KMS-11 (cell line): ENCODE results near the gene FOXC2.

Source experiments
- H2AFZ ChIP-seq: fragments of 200-600 bp; sonication (generic); 2 replicates; pipeline ENCODE4 v1.6.1; 2016; ENCODE audit warnings: antibody characterized with exemption, mixed run types, low read depth
- H3K27ac ChIP-seq: fragments of 200-600 bp; sonication (generic); 2 replicates; pipeline ENCODE4 v1.6.1; 2016; ENCODE audit warnings: mild to moderate bottlenecking, mixed run types
- H3K27me3 ChIP-seq: fragments of 200-600 bp; sonication (generic); 2 replicates; pipeline ENCODE4 v1.6.1; 2017; ENCODE audit warnings: mild to moderate bottlenecking, low read depth, mixed run types, moderate library complexity; ENCODE audit not compliant: insufficient read depth
- H3K36me3 ChIP-seq: fragments of 200-600 bp; sonication (generic); 2 replicates; pipeline ENCODE4 v1.6.1; 2017; ENCODE audit warnings: mild to moderate bottlenecking, mixed run types; ENCODE audit not compliant: insufficient read depth
- H3K4me1 ChIP-seq: fragments of 200-600 bp; sonication (generic); 2 replicates; pipeline ENCODE4 v1.6.1; 2016; ENCODE audit warnings: mild to moderate bottlenecking, low read depth, mixed run types; ENCODE audit not compliant: poor library complexity, severe bottlenecking
- H3K4me2 ChIP-seq: fragments of 200-600 bp; sonication (generic); 2 replicates; pipeline ENCODE4 v1.7.0; 2016; ENCODE audit warnings: mild to moderate bottlenecking, mixed run types
- H3K4me3 ChIP-seq: fragments of 200-600 bp; sonication (generic); IDR thresholded peaks from 2 replicates; pipeline ENCODE4 v1.6.1; 2017; ENCODE audit warnings: low read depth, low read length, mixed read lengths; ENCODE audit not compliant: insufficient read depth
- H3K79me2 ChIP-seq: fragments of 200-600 bp; sonication (generic); 2 replicates; pipeline ENCODE4 v1.6.1; 2016; ENCODE audit warnings: low read depth, mixed run types; ENCODE audit not compliant: insufficient read depth
- H3K9ac ChIP-seq: fragments of 200-600 bp; sonication (generic); 2 replicates; pipeline ENCODE4 v1.6.1; 2016; ENCODE audit warnings: mild to moderate bottlenecking, mixed run types
- H4K20me1 ChIP-seq: fragments of 200-600 bp; sonication (generic); 2 replicates; pipeline ENCODE4 v1.6.1; 2016; ENCODE audit warnings: mild to moderate bottlenecking, mixed run types; ENCODE audit not compliant: insufficient read depth
- CTCF ChIP-seq: fragments of 200-600 bp; sonication (generic); conservative IDR thresholded peaks from 2 replicates; pipeline ENCODE4 v1.6.1; 2017; ENCODE audit warnings: low read depth, mild to moderate bottlenecking, antibody characterized with exemption, low read length, moderate library complexity, mixed read lengths

Gene FOXC2

GRCh38 chr16:86554917-86555703, 11.5 kb upstream of the FOXC2 start, which contains the start of gene MTHFSD:
MTHFSD (minus strand) TSS chr16:86555235; CDS start chr16:86555184, 51 bp downstream.
- H3K36me3 ChIP-seq: no peaks in the 10 kb centered on the region
- peaks cover 9% of the 10 kb centered on the region; the same call in 1 of the 2 replicates for H3K79me2 ChIP-seq
- H2AFZ ChIP-seq: peak within 1 kb of the TSS; percentile 88
- peaks cover 10% of the 10 kb centered on the region; the same call in 1 of the 2 replicates for H3K27me3 ChIP-seq
- no peak for TF ChIP-seq CTCF
- H4K20me1 ChIP-seq: no peaks in the 10 kb centered on the region
- H3K4me3 ChIP-seq: peak within 1 kb of the TSS; percentile 42
- peak within 1 kb of the TSS; percentile 93 for H3K9ac ChIP-seq
- peak within 1 kb of the TSS; percentile 66 for H3K27ac ChIP-seq
- H3K4me1 ChIP-seq: peaks cover 10% of the 10 kb centered on the region
- H3K4me2 ChIP-seq: peak within 1 kb of the TSS; percentile 88

- Histone ChIP-seq H2AFZ (peak overlapping the region; percentile 88), H3K27ac (no peak overlapping the region)
These were observed 10.9 kb upstream of the FOXC2 start for GRCh38 chr16:86555704-86556075.

GRCh38 chr16:86556576-86556975, 10.1 kb upstream of the FOXC2 start:
- Histone ChIP-seq H3K36me3 (no peaks in the 10 kb centered on the region), H3K4me3 (no peak overlapping the region), H3K79me2 (peaks cover 9% of the 10 kb centered on the region; the same call in 1 of the 2 replicates), H4K20me1 (no peaks in the 10 kb centered on the region), H2AFZ (no peak overlapping the region), H3K4me1 (peaks cover 10% of the 10 kb centered on the region), H3K9ac (no peak overlapping the region), H3K27me3 (peaks cover 14% of the 10 kb centered on the region; the same call in 1 of the 2 replicates), H3K27ac (no peak overlapping the region), H3K4me2 (no peak overlapping the region)
- no peak for TF ChIP-seq CTCF

More at GRCh38 chr16:86555704-86556075, 10.9 kb upstream of the FOXC2 start:
- Histone ChIP-seq H3K9ac (peak overlapping the region; percentile 93), H3K36me3 (no peaks in the 10 kb centered on the region), H3K4me3 (no peak overlapping the region), H3K79me2 (peaks cover 9% of the 10 kb centered on the region; the same call in 1 of the 2 replicates), H3K4me2 (peak overlapping the region; percentile 88), H3K27me3 (peaks cover 10% of the 10 kb centered on the region; the same call in 1 of the 2 replicates), H3K4me1 (peaks cover 10% of the 10 kb centered on the region), H4K20me1 (no peaks in the 10 kb centered on the region)
- TF ChIP-seq CTCF: no peak

GRCh38 chr16:86557587-86557986, 9.0 kb upstream of the FOXC2 start:
- H3K27ac ChIP-seq: no peak overlapping the region
- peaks cover 15% of the 10 kb centered on the region; the same call in 1 of the 2 replicates for H3K27me3 ChIP-seq
- peaks cover 10% of the 10 kb centered on the region for H3K4me1 ChIP-seq
- H3K79me2 ChIP-seq: peaks cover 9% of the 10 kb centered on the region; the same call in 1 of the 2 replicates
- no peak overlapping the region for H3K4me3 ChIP-seq
- no peak overlapping the region for H3K9ac ChIP-seq
- no peak for TF ChIP-seq CTCF
- no peaks in the 10 kb centered on the region for H3K36me3 ChIP-seq
- no peaks in the 10 kb centered on the region for H4K20me1 ChIP-seq
- no peak overlapping the region for H2AFZ ChIP-seq
- H3K4me2 ChIP-seq: no peak overlapping the region
